Muscle of leg (tissue), 11 donors: ENCODE results near the gene LEKR1. TPM values are rescaled to one million over a fixed set of nuclear protein-coding genes. Genes with fewer than 3 reads are reported as not detected.

Experiments used
- DNase-seq: peaks from one replicate; pipeline ENCODE4 v3.0.0; 2013
- H3K27ac ChIP-seq: one replicate; pipeline ENCODE4 v1.5.1; 2013; ENCODE audit warnings: mild to moderate bottlenecking, low read length, control low read depth
- H3K27me3 ChIP-seq: one replicate; pipeline ENCODE4 v1.6.1; 2013; ENCODE audit warnings: low read length; ENCODE audit not compliant: control insufficient read depth, insufficient read depth
- H3K36me3 ChIP-seq: one replicate; pipeline ENCODE4 v1.6.1; 2013; ENCODE audit warnings: low read length; ENCODE audit not compliant: control insufficient read depth, insufficient read depth
- H3K4me1 ChIP-seq: one replicate; pipeline ENCODE4 v1.6.1; 2013; ENCODE audit warnings: low read length; ENCODE audit not compliant: control insufficient read depth, insufficient read depth
- H3K4me3 ChIP-seq: one replicate; pipeline ENCODE4 v1.5.1; 2013; ENCODE audit warnings: low read length, control low read depth
- H3K9me3 ChIP-seq: replicated peaks from 2 replicates; pipeline ENCODE4 v1.6.1; 2013; ENCODE audit warnings: low read depth, low read length; ENCODE audit not compliant: control insufficient read depth
- WGBS: methylation state at CpG from one replicate; pipeline ENCODE4 v1.1.5; 2013; ENCODE audit warnings: missing lambda C conversion rate; ENCODE audit not compliant: insufficient coverage; 5-methylcytosine and 5-hydroxymethylcytosine counted together
- polyA plus RNA-seq, 8 donors: library from polyadenylated mRNA; unstranded; fragments of 120-200 nt; gene quantifications; one replicate each; pipeline versions ENCODE4 v1.2.1 to v1.2.3, GENCODE V29; 2013; ENCODE audit warnings: inconsistent platforms in 1 of 8, low replicate concordance in 1 of 8; ENCODE audit not compliant: insufficient read length in 8 of 8, insufficient read depth in 1 of 8
- total RNA-seq: library from RNA; stranded (reverse); fragments of 120-200 nt; gene quantifications from one replicate; pipeline ENCODE4 v1.2.4, GENCODE V29; 2013

Gene LEKR1
- total and polyA plus RNA-seq, 9 donors: 0.15 to 1.5 (median 0.66) TPM

GRCh38 chr3:157086775-157087174, 260.6 kb downstream of the LEKR1 start:
- Histone ChIP-seq H3K36me3 (no peaks in the 10 kb centered on the region), H3K27ac (peak overlapping the region; percentile 100), H3K4me1 (peaks cover 37% of the 10 kb centered on the region), H3K9me3 (no peaks in the 10 kb centered on the region), H3K4me3 (no peak overlapping the region), H3K27me3 (no peaks in the 10 kb centered on the region)
- DNase-seq: no peak
- no CpG with 5 or more reads among the region's 3 CpGs for WGBS

GRCh38 chr3:157087373-157087772, 261.2 kb downstream of the LEKR1 start:
- no peak for DNase-seq

GRCh38 chr3:157087780-157088600, 261.8 kb downstream of the LEKR1 start:
- H3K36me3 ChIP-seq: no peaks in the 10 kb centered on the region
- DNase-seq: peak; percentile 70
- H3K4me1 ChIP-seq: peaks cover 34% of the 10 kb centered on the region
- H3K27me3 ChIP-seq: no peaks in the 10 kb centered on the region
- peak overlapping the region; percentile 72 for H3K4me3 ChIP-seq
- H3K27ac ChIP-seq: peak overlapping the region; percentile 100
- H3K9me3 ChIP-seq: no peaks in the 10 kb centered on the region
- 17% methylated on average over 9 of the region's 13 CpGs for WGBS

More at GRCh38 chr3:157087373-157087772, 261.2 kb downstream of the LEKR1 start:
- no peaks in the 10 kb centered on the region for H3K9me3 ChIP-seq
- no CpG with 5 or more reads among the region's 1 CpG for WGBS
- no peak overlapping the region for H3K4me3 ChIP-seq
- H3K27me3 ChIP-seq: no peaks in the 10 kb centered on the region
- no peaks in the 10 kb centered on the region for H3K36me3 ChIP-seq
- H3K27ac ChIP-seq: peak overlapping the region; percentile 100
- peaks cover 34% of the 10 kb centered on the region for H3K4me1 ChIP-seq

GRCh38 chr3:157088601-157089454, 262.7 kb downstream of the LEKR1 start:
- no peaks in the 10 kb centered on the region for H3K9me3 ChIP-seq
- DNase-seq: peak; percentile 99
- H3K27me3 ChIP-seq: no peaks in the 10 kb centered on the region
- H3K4me1 ChIP-seq: peaks cover 34% of the 10 kb centered on the region
- WGBS: under 1% methylated on average over 57 of the region's 59 CpGs
- peak overlapping the region; percentile 100 for H3K27ac ChIP-seq
- H3K36me3 ChIP-seq: no peaks in the 10 kb centered on the region
- H3K4me3 ChIP-seq: peak overlapping the region; percentile 72

DNA sequence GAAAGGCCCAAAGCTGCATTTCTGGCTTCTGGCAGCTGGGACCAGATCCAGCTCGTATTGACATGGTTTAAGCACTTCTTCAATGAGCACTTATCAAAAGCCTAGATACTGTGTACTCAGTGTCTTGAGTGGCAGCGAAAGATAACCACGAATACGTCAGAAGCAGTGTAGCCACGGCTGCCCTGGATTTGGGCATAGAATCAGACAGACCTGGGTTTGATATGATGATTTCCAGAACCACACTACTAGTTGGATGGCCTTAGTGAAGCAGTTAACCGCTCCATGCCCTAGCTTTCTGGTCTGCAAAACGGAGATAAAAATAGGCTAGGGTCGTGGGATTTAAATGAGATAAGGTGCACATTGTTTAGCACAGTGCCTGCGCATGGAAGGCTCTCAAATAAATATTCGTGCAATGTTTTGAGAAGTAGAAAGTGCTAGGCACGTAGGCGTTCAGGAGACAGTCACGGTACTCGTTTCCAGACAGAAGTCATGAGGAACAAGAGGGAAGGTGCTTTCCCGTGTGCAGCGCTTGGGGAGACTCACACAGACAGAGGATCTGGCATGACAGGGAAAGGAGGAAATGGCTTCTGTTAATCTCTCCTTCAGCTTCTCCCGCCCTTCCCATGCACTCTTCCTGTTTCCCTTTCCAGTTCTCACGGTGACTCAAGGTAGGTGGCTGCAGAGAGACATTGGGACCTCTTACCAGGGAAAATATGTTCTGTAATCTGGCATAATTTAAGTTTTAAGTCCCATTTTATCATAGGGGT, 263.5 kb downstream of the LEKR1 start:
- peak; percentile 70 for DNase-seq
- Histone ChIP-seq H3K9me3 (no peaks in the 10 kb centered on the region), H3K27me3 (no peaks in the 10 kb centered on the region), H3K27ac (peak overlapping the region; percentile 100), H3K4me1 (peaks cover 34% of the 10 kb centered on the region), H3K4me3 (peak overlapping the region; percentile 23), H3K36me3 (no peaks in the 10 kb centered on the region)
- WGBS: 24% methylated on average over 13 of the region's 18 CpGs

DNA sequence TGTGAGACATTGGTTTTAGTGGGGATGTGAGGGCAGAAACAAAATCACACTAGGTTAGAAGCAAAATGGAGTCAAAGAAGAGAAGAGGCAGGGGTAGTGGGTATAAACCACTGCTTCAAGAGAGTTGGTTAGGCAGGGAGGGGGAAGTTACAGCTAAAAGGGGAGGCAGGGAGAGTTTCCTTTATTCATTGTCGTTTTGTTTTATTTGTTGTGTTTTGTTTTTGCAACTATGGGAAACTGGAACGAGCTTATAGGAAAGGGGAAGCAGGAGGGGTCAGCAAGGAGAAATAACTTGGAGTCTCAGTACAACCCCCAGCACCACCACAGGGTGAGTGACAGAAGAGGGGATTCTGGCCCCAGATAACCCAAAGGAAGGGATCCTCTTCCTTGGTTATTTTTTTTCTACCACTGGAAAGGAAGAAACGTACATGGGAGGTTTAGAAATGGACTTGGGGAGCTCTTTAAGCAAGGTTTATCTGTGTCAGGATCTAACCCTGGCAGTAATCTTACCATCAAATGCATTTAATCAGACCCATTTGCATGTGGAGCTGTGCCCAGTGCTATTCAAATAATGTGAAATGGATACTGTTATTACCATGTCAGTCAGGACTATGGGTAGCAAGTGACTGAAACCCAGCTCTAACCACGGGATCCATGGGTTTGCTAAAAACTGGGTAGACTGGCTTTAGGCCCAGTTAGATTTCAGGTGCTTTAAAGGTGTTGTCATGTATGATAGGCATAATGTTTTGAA, 265.1 kb downstream of the LEKR1 start:
- Histone ChIP-seq H3K27me3 (no peaks in the 10 kb centered on the region), H3K27ac (peak overlapping the region; percentile 33), H3K4me3 (no peak overlapping the region), H3K9me3 (no peaks in the 10 kb centered on the region), H3K4me1 (peaks cover 28% of the 10 kb centered on the region), H3K36me3 (no peaks in the 10 kb centered on the region)
- 100% methylated on average over 1 of the region's 4 CpGs for WGBS
- peak; percentile 67 for DNase-seq

- Histone ChIP-seq H3K9me3 (no peaks in the 10 kb centered on the region), H3K36me3 (no peaks in the 10 kb centered on the region), H3K27me3 (no peaks in the 10 kb centered on the region), H3K4me3 (no peak overlapping the region), H3K27ac (no peak overlapping the region), H3K4me1 (peaks cover 20% of the 10 kb centered on the region)
- no peak for DNase-seq
- 100% methylated on average over 2 of the region's 5 CpGs for WGBS
Observed at GRCh38 chr3:157092230-157092629, 266.1 kb downstream of the LEKR1 start.

- H3K9me3 ChIP-seq: no peaks in the 10 kb centered on the region
- H3K4me3 ChIP-seq: no peak overlapping the region
- no peaks in the 10 kb centered on the region for H3K36me3 ChIP-seq
- H3K27me3 ChIP-seq: no peaks in the 10 kb centered on the region
- DNase-seq: no peak
- WGBS: no CpG with 5 or more reads among the region's 1 CpG
- peaks cover 13% of the 10 kb centered on the region for H3K4me1 ChIP-seq
- H3K27ac ChIP-seq: no peak overlapping the region
Observed at GRCh38 chr3:157093096-157093495, 266.9 kb downstream of the LEKR1 start.

GRCh38 chr3:157094301-157094700, 268.1 kb downstream of the LEKR1 start:
- Histone ChIP-seq H3K4me3 (no peak overlapping the region), H3K9me3 (no peaks in the 10 kb centered on the region), H3K27me3 (no peaks in the 10 kb centered on the region), H3K4me1 (peaks cover 7% of the 10 kb centered on the region), H3K27ac (no peak overlapping the region), H3K36me3 (no peaks in the 10 kb centered on the region)
- WGBS: 67% methylated on average over 1 of the region's 2 CpGs
- DNase-seq: no peak
